Fibroblast of skin of back (primary cell): ENCODE results near the gene POP4.
"Not testable (repeated sequence)": the region's sequence is repeated elsewhere in the genome, so short reads cannot be mapped to it uniquely, and the experiment has no call there.

Source experiments
- DNase-seq: peaks from one replicate; pipeline ENCODE4 v3.0.0-alpha.2; 2013

POP4 gene

DNA sequence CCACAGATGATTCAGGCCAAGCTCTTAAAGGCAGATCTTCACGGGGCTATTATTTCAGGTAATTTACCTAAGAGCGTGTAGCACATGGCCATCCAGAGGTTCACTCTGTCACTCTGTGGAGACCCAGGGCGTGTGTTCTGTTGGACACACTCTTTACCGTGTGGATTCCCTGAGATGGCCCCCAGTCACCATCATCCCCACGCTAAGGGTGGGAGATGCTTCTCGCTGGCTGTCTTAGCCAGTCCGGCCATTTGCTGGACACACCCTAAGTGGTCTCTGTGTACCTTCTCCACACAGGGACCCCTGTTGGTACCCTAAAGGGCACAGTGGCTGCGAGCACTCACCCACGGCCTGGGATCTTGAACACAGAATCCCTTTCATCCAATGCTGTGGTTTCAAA lies 6.0 kb downstream of the POP4 start:
- no peak for DNase-seq

DNA sequence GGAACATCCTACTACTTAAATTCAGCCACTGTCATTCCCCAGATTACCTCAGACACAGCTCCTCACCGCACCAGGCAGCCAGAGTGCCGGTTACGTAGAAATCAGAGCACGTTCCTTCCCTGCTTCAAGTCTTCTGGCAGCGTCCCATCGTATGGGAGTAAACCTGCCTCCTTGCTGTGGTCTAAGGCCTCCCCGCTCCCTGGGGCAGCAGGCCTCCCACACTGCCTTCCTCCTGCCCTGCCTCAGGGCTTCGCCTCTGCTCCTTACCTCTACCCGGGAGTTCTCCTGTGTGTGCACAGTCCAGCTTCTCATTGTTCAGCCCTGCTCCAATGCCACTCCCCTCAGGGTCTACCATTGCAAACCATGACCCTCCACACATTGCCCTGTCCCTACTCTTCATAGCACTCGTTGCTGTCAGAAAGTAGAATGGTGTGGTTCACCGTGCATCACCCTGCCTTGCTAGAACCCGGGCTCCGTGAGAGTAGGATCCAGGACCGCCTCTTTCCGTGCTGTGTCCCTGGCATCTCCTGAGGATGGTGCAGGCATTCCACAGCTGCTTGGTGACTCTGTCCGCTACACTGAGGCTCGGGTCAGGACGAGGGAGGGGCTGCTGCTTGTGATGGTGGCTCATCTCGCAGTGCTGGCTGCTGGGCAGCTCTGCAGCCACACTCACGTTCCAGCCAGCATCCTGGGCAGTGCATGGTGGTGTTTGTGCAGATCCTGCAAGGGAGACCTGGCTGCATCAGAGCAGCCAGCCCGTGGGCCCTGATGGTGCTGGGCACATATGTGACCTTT lies 6.9 kb downstream of the POP4 start:
- no peak for DNase-seq

DNA sequence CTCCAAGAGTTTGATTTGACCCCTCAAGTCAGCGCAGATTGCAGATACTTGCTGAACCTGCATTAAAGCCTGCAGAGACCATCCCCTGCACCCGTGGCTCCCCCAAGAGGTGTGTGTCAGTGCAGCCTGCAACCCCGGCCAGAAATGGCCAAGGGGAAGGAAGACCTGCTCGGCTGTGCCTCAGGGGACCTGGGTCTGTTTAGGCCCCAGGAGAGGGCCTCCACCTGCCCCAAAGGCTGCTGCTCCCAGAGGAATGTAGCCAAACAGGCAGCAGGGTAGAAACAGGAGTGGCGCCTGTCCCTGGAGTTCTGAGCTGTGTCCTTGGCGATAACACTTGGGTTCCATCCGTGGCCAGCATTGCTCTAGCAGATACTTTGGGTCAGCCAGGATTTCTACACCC lies 8.0 kb downstream of the POP4 start:
- no peak for DNase-seq

DNA sequence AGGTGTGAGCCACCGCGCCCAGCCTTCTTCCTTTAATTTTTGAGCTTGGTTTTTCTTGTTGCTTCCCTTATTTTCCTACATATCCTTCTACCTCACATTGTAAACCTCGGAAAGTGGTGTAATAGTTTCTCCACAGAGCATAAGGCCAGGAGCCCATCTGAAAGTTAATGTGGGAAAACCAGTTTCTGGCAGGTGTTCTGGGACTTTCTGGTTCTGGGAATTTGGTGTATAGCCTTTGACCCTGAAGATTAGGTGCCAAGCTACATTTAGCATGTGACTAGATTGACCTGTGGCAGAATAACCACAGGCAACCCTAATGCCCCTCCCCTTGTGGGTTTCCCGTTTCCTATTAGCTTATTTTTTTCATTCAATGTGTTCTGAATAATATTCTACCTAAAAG lies 8.7 kb downstream of the POP4 start:
- no peak for DNase-seq

DNA sequence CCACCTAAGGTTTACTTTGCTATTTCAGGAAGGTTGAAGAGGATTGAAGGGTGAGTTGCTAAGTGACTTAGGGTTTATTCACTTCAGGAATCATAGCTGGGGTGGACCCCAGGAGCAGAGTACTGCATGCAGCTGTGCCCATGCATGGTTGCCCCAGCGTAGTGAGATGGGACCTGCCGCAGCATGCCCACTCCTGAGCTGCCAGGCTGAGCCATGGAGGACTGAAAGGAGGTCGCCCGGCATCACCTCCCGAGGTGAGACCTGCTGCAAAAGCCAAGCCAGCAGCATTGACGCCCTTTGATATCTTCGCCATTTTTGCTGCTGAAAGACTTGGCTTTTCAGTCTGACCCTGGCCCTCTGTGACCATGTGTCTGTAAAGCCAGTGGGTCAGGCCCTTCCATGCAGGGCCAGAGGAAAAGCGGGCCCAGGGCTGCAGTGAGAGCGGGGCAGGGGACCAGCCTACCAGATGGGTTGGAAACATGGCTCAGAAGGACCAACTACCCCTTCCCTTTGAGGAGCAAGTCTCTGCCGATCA lies 9.9 kb downstream of the POP4 start:
- no peak for DNase-seq

DNA sequence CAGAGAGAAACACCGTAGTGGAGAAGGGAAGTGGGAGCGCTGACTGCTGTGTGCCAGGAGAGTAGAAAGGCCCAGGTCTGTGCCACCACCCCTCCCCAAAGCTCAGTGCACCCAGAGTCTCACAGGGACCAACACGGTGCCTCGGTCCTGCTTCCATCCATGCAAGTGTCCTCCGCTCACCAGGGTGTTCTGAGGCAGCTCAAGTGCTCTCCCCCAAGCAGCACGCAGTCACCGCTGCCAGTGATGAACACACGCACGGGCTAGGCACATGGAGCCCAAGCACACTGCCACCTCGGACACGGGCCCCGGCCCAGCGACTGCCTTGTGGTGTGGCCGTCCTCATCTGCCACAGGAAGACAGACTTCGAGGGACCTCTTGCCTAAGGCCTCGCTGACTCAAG lies 10.5 kb downstream of the POP4 start:
- DNase-seq, result no peak

DNA sequence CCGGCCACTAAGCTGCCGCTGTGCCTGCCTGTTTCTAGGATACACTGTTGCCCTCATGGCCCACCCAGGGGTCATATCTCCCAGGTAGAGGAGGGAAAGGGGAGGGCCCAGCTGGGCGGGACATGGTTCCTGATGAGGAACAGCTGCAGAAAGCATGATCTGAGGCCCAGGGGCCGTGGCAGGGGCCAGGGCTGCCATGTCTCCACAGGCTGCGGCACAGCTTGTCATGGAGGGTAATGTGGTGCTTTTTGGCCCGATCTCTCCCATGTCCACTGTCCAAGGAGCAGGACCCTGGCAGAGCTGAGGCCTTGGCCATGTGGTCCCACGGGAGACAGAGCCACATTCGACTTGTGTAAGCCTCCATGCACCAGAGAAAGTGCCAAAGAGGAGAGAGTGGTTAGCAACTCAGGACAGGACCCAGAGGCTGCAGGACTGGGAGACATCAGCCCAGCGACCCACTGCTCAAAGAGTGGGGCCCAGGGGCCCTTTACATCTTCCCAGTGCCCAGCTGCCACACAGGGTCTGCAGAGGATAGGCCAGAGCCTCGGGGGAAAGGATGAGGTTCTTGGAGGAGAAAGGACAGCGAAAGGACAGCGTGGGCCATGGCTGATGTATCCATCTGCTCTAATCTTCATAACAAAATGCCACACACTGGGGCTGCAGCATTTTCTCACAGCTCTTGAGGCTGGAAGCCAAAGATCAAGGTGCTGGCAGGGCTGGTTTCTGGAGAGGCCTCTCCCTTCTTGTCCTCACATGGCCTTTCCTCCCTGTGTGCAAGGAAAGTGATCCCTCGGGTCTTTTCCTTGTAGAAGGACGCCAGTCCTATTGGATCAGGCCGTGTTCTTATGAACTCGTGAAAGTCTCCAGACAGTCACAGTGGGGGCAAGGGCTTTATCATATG lies 11.5 kb downstream of the POP4 start:
- no peak for DNase-seq

DNA sequence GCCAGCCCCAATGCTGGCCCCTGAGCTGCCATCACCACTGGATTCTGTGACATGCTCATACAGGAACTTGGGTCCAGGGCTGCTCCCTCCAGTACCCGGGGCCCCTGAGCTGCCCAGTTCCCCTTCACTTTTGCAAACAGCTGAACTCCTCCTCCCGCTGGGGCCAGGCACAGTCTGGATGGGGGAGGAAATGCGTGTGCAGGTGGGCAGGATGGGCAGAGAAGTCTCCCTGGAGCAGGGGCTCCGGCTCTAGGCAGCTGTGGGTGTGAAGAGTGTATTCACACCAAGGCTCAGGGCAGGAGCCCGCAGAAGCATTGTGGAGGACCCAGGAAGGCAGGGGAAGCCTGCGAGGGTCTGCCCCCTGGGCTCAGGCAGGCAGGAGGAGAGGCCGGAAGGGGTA lies 12.4 kb downstream of the POP4 start:
- DNase-seq, result no peak

DNA sequence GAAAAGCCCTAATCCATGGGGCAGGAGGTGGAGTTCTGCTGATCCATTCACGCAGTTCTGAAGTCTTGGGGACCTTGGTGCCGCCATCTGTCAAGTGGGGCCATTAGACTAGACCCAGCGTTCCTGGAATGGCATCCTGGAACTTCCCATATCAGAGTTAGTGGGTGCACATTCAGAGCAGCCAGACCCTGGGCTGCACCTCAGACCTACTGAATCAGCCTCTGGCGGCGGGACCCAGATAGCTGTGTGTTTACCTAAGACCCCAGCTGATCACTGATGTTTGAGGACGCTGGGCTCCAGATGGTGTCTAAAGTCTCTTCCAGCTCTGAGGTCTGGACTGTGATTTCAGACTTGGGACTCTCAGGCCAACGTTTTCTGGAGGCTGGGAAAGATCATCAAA lies 12.8 kb downstream of the POP4 start:
- DNase-seq, result no peak

DNA sequence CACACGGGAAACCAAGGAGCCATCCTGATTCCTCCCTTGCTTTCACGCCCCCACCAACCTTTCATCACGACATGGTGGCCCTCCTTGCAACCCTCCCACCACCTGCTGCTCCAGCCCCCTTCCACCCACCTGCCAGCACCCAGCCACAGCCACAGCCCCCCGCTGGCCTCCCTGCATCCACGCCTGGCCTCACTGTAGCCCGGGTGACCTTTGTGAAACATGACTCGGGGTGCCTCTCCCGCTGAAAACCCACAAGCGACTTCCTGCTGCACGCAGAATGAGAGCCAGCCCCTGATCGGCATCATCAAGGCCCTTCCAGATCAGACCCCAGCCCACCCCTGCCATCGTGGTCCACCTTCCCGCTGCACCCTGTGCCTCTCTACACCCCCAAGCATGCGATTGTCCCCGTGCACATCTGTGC lies 14.9 kb downstream of the POP4 start:
- DNase-seq, result no peak

DNA sequence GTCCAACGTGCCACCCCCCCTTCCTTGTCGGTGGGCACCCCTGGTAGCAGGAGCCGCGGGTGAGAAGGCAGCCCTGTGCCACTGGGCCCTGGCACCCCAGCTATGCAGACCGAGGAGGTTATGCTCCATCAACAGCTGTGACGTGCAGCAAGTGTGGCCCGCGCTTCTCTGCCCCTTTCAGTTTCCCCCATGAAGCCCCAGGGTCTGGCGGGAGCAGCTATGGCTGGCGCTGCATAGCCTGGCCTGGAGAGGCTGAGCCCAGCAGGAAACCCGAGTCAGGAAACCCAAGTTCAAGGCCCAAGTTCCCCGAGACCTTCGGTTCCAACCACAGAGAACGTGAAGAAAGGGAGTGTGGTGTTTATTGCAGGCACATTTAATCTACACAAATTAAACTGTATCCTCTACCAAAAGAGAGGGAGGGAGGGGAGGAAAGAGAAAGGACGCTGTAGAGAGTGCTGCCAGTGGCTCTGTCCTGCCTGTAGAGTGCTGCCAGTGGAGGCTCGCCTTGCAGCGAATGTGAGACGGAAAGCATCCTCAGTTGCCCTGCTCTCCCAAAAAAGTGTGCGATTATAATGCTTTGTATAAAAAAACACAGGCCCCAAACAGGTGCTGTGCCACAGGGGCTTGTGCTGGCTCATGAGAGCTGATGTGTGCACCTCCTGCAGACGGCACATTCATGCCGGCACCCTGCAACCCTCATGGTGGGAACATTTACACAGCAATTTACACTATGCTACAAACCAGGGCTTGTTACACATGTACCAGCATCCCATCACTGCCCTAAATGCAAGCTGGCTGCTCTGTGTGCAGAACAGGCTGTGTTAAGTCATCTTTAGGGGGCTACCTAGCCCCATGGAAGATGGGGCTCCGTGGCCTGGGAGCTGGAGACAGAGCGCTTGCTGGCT lies 16.3 kb downstream of the POP4 start:
- DNase-seq, result peak; percentile 60

DNA sequence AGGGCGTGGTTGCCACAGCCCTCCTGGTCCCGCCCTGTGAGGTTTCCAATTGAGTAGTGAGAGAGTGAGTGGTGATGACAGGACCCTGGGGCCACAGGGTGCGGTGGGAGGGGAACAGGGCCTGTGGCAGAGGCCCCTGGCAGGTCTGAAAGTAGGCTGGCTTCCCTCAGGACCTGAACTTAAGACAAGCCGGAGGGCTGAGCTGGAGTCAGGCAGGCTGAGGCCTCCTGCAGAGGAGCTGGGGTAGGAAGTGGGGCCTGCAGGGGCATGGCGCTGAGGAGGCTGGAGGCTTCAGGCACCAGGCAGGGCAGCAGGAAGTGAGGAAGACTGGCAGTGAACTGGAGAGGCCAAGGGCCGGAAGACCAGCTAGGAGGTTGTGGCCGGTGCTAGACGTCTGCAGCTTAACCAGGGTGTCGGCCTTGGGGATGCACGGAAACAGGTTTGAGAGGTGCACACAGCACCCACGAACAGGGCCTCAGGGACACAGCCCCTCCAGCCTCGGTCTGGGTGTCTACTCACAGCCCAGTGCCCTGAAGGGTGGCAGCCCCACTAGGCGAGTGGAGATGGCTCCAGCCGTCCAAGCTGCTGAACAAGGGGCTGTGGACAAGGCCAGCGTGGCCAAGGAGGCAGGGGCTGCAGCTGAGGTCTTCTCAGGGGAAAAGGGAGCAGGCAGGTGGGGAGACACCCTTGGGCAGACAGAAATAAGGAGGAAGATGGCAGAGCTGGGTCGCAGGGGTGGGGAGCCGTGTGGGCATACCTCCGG lies 17.8 kb downstream of the POP4 start:
- peak; percentile 5 for DNase-seq

DNA sequence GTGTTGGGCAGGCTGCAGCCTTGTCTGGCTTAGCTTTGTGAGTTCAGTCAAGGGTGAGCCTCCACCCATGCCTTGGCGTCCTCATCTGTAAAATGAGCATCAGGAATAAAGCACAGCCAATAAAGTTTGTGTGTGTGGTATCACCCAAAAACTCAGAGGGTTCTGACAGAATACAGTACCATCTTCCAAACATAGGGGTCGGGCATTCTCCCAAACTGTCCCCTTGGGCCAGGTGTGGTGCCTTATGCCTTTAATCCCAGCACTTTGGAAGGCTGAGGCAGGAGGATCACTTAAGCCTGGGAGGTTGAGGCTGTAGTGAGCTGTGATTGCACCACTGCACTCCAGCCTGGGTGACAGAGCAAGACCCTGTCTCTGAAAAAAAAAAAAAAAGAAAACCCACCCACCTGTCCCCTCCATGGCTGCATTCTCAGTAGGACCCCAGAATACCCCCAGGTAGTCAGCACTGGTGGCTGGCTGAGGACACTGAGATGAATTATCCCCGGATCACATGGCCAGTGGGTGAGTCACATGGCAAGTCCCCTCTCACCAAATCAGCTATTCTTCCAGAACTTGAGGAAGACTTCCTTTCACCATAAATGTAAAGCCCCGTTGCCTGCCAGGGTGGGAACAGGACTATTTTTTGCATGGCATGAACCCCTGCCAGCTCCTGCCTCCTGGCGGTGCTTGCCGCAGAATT lies 18.6 kb downstream of the POP4 start:
- no peak for DNase-seq

DNA sequence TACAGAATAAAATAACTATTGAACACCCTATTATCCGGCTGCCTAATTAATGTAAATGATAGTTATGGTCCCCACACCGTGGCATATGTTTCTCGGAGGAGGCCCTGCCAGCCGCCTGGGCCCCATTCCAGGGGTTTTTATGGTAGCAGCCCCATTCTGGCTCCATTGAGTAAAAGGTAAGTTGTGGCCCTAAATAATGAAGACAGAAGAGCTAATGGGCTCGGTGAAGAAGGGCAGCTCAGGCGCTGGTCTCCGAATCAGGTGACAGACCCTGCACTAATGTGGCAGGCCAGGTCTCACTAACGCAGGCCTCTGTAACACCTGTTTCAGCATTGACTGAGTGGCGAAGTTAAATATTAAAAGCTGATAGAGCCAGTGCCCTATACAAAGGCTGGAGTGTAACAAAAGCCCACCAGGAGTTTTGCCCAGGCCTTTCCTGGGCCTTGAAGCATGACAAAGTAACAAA lies 19.1 kb downstream of the POP4 start:
- DNase-seq, result no peak

DNA sequence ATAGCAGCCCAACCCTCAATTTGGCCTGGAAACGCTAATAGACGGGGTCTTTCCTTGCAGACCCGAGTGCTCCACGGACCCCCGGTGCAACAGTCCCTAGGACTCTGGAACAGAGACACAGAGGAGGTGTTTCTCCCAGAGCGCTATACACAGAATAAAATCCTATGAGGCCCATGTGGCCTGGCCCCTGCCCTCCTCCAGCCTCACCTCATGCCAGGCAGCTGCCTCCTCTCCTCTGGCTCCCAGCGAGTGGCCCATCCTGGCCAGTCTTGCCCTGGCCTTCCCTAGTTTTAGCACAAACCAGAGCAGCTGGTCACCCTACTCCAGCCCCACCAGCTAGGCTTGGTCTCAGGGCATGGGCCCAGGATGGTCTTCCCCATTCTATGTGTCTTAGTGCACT lies 20.3 kb downstream of the POP4 start:
- no peak for DNase-seq

DNA sequence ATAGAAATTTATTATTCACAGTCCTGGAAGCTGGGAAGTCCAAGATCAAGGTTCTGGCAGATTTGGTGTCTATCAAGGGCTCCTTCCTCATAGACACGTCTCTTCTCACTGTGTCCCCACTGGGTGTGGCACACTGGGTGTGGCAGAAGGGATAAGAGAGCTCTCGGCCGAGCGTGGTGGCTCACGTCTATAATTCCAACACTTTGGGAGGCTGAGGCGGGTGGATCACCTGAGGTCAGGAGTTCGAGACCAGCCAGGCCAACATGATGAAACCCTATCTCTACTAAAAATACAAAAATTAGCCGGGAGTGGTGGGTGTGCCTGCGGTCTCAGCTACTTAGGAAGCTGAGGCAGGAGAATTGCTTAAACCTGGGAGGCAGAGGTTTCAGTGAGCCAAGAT lies 20.7 kb downstream of the POP4 start:
- DNase-seq, result not testable (repeated sequence)

DNA sequence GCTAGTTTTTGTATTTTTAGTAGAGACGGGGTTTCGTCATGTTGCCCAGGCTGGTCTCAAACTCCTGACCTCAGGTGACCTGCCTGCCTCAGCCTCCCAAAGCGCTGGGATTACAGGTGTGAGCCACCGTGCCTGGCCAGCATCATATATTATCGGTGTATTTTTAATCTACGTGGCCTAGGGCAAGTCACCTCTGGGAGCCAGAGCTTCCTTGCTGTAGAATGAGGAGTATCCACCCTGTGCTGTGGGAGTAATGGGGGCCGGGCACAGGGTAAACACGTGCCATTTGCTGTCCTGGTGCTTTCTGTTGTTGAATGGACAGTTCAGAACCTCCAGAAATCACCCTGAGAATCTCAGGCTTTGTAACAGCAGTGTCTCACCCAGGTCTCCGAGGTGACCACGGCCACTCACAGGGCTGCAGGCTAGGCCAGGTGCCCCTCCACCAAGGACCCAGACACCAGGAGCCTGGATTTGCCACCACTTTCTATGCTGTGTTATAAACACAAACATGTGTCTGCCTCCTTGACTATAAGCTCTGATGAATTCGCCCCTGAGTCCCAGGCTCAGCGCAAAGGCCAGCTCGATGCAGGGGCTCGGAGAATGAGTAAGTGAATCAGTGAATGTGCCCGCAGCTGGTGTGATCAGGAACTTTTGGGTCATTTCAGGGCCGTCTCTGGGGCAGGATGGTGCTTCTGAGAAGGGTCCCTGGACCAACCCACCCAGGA lies 22.7 kb downstream of the POP4 start:
- no peak for DNase-seq

DNA sequence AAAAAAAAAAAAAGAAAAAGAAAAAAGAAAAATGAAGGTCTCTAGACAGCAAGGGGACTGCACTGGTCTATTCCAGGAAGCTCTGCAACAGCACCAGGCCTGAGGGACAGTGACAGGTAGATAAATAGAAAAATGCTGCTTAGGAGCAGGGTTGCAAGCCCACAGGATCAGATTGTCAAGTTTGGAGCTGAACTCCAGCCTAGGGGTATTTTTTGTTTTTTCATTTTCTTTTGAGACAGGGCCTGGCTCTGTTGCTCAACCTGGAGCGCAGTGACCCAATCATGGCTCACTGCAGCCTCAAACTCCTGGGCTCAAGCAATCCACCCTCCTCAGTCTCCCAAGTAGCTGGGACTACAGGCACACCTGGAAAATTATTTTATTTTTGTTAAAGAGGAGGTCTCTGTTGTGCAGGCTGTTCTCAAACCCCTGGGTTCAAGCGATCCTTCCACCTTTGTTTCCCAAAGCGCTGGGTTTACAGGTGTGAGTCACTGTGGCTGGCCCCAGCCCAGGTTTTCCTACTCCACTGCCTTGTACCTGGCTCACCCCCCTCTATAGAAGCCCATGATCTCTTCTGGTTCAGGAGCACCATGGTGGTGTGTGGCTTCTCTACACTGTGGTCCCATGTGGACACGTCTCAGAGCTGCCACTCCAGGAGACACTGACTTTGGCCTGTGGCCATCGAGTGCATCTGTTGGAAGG lies 23.9 kb downstream of the POP4 start:
- no peak for DNase-seq

DNA sequence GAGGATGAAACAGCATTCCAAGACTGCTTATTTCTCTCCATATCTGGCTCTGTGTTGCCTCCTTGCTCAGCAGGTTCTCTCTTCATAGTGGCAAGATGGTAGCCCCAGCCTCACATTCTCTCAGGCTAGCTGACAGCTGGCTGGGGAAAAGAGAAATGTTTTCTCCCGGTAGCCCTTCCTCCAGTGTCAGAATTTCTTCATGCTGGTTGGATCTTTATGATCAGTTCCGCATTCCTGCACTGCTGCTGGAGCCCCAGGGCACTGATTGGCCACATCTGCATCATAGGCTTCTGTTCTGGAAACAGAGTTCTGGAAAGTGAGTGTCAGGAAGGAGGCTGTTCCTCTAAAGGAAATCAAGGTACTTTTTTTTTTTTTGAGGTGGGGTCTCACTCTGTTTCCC lies 24.6 kb downstream of the POP4 start:
- DNase-seq, result peak; percentile 15

DNA sequence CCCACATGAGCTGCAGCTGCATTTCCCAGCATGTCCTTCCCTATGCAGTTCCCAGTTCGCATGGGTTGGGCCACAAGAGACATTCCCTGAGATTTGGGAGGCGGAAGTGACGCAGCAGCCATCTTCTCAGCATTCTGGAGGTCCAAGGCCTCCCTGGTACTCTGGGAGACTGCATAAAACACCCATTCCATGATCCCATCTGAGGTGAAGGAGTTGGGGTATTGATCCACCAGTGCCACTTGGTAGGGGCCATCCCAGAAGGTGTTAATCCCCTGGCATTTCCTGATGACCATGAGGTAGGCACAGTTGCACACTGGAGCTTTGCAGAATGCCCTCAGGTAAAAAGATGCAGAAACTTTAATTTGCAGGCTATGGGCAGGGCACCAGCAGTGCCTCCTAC lies 25.4 kb downstream of the POP4 start:
- no peak for DNase-seq
